Thyroid gland (tissue), 4 donors: ENCODE data around the gene RARA.

Experiments used
- CTCF ChIP-seq, 6 experiments: fragments of 200-600 bp in 3 of 6; fragments of 450-650 bp in 3 of 6; sonication (generic) in 3 of 6; IDR thresholded peaks; one replicate each; pipeline ENCODE4 v1.5.1; 2016 to 2019; ENCODE audit warnings: antibody characterized with exemption in 6 of 6, mild to moderate bottlenecking in 2 of 6, inconsistent platforms in 1 of 6, moderate library complexity in 1 of 6
- POLR2A ChIP-seq, 2 donors: fragments of 450-650 bp; IDR thresholded peaks; one replicate each; pipeline ENCODE4 v1.6.1; 2017; ENCODE audit warnings: antibody characterized with exemption in 2 of 2, mild to moderate bottlenecking in 2 of 2, moderate library complexity in 1 of 2

- TF ChIP-seq CTCF (IDR thresholded peaks at IDR 0.05) (no peak), POLR2A (IDR thresholded peaks at IDR 0.05) (no peak)
These were observed 68.9 kb downstream of the RARA start for GRCh38 chr17:40377832-40378231.
